Measurements from ENCODE around the gene PRIMPOL.

Gene PRIMPOL

DNA sequence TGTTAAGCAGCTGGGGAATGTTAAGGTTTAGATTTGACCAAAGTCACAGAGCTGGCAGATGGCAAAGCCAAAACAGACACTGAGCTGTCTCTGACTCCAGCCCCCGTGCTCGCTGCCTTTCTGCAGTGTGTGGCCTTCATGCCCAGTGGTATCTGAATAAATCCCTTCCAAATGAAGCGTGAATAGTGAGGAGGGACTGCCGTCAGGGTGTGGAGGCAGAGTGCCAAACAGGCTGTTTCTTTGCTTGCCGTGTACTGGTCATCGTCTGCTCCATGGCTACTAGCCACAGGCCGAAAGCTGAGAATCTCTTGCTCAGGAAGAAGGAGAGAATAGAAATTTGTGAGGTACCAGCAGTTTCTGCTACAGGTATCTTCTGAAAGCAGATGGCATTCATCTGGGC lies 19.7 kb downstream of the PRIMPOL start:
- no peak for DNase-seq

DNA sequence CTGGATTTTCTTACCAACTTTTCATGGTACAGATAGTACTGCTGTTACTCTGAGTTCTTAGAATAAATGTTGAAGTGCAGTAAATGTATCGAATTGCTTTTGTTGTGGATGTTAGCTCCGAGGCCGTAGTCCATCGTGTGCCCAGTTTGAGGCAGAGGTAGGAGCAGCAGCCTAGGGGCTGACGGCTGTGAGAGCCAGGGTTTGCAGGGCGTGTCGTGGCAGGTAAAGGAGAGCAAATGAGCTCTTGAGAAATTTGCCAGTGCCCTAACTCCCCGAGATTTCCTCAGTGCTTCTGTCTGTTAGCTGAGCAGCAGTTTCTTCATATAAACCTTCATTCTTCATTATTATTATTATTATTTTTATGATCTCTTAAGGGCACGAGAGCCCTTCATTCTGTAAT lies 21.6 kb downstream of the PRIMPOL start:
- DNase-seq, result no peak

DNA sequence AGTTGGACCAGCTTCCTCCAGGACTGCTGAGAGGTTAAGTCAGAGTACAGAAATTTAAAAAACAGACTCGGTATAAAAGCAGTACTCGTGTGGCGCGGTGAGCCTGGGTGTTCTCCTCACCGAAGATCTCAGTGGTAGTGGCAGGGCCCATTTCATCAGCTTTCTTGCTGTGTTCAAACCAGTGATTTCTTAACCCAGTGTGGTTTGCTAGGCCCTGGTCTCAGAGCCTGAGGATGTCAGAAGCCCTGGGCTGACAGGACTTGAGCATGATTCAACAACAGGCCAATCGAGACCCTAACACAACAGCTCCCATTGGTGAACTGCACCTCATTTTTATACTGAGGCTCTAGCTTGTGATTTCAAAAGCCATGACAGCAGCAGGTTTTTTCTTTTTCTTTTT lies 23.2 kb downstream of the PRIMPOL start:
- no peak for DNase-seq

DNA sequence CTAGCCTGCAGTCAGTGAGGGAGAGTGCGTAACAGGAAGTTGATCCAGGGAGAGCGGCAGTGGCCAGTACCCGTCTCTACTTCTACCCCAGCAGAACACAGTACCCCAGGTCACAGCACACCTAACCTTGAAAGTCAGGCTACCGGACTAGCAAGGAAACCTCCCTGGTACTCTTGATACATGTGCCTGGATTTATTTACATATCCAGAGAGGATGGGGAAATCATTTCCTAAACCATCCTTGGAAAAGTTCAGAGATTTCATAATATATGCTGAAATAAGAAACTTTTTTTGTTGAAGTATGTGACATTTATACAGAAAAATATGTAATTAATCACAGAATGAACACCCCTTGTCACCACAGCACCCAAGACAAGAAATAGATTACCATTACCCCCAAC lies 24.5 kb downstream of the PRIMPOL start:
- no peak for DNase-seq

DNA sequence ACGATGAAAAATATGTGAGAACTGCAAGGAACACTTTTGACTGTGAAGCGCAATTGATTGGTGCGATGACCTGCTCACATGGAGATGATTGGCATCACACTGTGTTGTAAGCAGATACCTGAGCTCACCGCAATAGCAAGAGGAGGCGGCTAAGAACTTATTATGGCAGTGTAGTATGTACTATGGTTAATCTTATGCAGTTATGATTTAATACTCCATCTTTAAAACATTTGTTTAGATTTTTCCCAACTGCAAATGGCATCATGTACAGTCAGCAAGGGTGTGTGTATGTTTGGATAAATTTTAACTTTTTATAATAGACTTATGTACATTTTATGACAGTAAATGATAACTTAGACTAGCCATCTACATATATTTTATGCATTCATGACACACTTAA lies 25.5 kb downstream of the PRIMPOL start:
- DNase-seq, result no peak

DNA sequence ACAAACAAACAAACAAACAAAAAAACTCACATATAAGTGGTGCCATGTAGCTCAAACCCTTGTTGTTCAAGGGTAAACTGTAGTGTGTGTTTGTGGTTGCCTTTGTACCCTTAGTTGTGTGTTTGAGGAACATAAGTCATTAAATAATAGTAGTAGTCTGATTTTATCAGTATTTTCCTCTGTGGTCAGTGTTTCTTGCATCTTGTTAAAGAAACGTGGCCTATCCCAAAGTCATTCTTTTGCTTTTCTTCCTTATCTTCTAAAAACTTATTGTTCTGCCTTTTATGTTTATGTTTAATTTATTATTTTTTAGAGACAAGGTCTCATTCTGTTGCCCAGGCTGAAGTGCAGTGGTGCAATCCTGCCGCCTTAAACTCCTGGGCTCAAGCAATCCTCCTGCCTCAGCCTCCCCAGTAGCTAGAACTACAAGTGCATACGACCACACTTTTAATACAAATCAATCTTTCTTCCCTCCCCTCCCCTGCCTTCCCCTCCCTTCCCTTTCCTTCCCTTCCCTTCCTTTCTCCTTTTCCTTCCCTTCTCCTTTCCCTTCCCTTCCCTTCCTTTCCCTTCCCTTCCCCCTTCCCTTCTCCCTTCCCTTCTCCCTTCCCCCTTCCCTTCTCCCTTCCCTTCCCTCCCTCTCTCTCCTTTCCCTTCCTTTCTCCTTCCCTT lies 26.4 kb downstream of the PRIMPOL start:
- DNase-seq, result no peak

DNA sequence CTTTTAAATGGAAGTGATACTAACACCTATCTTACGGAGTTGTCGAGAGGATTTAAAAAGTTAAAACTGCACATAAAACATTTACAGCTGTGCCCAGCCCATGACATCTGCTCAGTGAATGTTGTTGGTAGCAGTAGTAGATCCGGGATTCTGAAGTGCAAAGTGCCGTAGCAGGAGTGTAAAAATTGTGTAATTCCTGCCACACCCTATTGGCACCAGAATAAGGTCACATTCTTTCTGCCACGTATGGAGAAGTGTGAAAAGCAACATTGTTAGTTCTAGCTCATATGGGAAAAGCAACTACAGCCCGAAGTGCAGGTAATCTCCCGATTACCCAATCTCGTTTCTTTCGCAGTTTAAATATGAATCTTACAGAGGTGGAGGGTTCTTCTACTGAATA lies 31.2 kb downstream of the PRIMPOL start:
- DNase-seq, result no peak

DNA sequence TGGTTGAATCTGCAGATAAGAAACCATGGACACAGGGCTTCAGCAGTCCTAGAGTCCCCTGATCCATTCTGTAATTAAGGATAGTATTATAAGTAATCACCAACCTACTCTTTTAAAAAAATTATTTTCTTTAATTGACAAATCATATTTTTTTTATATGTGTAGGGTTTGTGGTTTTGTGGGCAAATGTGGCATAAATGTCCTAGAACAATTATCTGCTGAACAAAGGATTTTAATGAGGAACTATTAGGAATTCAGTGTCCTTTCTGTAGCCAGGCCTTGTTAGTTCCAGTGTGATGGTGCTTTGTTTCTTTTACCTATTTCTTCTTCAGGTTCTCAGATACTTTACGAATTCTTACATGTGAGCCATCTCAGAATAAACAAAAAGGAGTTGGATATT lies 32.4 kb downstream of the PRIMPOL start:
- no peak for DNase-seq

DNA sequence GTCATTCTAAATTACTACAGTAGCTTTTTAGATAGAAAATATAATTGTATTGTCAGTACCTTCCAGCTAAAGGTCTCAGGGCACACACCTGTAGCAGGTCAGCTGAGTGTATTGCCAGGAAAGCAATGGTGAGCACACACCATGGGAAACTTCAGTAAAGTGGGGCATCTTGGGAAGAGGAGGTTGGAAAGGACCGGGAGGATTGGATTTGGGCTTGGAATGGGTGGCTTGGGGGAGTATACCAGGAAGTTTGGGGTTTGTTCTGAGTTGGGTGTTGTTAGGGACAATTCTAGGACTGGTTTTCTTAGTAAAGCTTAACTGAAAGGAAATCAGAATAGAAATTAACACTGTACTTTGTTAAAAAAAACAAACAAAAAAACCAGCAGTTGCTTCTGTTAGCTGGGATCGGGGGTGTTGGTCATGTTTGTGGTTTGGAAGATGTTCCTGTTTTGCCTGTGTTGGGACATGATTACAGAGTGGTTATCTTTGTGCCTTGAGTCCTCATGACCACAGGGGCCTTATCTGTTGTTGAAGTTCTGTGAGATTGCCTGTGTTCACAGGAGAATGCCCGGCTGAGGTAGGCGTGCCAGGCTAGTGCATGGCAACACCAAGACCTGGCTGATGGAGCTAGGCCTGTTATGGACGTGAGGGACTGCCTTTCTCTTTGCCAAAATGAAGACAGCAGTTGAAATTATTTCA lies 35.1 kb downstream of the PRIMPOL start:
- DNase-seq, result no peak

DNA sequence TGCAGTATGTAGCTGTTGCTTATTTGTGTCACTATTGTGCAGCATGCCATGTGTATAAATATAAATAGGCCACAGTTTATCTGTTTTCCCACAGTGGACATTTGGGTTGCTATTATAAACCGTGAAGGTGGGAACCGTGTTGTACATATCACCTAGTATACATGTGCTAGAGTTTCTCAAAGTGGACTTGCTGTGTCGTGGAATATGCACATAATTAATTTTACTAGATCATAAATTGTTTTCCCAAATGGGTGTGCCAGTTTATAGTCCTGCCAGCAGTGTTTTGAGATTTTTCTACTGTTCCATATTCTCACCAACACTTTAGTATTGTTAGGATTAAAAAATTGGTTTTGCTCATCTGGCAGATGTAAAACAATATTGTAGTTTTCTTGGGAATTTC lies 38.5 kb downstream of the PRIMPOL start:
- DNase-seq, result no peak

DNA sequence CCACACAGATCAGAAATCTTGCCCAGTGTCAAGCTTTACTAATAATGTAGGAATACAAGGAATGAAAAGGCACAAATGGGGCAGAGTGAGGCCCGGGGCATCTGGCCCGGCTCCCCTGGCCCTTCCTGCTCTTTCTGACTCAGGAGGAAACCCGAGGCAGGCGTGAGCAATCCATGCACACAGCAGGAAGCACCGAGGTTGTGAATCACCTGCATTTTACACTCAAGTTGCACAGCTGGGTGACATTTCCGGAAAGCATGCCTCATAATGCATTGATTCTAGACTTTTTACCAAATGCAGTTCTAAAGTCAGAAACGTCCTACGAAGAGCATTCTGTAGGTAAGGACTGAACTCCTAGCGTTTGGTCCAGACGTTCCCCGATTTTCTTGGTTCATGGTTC lies 38.9 kb downstream of the PRIMPOL start:
- no peak for DNase-seq

DNA sequence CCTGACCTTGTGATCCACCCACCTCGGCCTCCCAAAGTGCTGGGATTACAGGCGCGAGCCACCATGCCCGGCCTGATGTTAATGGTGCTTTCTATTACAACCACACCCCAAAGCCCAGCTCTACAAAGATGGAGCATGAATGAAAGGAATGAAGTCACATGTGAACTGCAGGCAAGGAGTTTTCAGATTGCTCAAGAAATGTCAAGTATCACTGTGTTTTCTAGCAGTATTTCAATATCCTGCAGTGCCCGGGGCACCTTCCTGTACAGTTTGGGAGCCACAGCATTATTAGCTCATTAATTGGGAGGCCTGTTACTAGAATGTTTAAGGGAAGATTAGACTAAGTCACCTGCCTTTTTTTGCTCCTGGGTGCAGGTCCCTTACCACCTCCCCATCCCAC lies 40.1 kb downstream of the PRIMPOL start:
- DNase-seq, result no peak

DNA sequence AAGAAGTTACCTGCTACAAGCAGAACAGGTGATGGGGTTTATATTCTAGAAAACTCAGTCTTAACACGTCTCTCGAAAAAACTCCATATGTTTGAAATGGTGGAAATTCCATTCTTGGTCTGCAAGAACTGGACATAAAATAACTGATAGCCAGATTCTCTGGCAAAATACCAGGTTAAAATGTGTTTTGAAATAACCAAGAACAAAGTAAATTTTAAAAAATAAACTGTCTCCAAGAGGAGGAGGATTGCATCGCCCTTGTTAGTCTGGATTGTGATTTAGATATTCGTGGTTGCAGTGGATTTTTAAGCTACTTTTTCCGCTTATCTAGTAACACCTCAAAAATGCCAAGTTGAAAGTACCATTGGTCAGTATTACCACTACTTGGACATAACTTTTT lies 43.5 kb downstream of the PRIMPOL start:
- DNase-seq, result no peak

DNA sequence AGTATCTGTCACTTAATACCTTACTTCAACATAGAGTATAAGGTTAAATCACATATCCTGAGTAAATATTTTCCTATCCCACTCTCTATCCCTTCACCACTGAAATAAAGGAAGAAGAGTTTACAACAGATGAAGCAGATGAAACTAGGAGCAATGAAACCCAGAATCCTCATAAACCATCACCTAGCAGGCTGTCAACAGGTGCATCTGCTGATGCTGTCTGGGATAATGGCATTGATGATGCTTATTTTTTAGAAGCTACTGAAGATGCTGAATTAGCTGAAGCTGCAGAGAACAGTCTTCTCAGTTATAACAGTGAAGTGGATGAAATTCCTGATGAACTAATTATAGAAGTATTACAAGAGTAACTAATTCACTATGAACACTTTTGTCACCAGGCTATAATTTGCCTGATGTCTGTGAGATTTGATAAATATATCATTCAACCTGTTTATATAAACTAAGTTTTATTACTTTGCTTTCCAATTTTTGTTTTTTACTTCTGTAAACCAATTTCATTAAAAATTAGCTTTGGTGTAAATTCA lies 44.9 kb downstream of the PRIMPOL start:
- no peak for DNase-seq

DNA sequence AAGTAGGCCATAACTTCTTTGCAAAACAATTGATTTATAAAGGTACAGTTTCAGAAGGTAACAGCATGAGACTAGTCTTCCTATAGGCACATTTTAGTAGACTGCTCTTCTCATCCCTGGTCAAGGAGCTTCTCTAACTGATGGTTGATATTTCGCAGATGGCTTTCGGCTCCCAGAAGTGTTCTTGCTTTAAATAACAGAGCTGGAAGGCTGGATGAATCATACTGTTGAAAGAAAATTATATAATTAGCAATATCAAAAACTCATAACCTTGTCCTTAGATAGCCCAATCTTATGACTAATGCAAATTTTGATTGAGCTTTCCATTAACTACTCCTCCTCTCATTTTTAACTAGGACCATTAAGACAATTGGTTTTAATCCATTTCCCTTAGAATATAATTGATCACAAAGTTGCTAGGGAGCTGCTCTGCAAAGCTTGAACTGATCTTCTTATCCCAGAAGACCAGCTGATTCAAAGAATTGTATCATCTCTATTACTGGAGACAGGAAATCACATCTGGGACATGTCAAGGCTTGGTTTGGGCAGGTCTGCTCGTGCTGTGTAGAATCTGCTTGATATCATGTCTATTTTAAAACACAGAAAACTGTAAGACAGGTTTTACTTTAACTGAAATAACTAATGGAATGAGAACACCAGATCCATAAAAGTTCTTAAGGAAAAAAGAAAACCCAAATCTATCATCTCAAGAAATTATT lies 45.8 kb downstream of the PRIMPOL start:
- DNase-seq, result no peak

DNA sequence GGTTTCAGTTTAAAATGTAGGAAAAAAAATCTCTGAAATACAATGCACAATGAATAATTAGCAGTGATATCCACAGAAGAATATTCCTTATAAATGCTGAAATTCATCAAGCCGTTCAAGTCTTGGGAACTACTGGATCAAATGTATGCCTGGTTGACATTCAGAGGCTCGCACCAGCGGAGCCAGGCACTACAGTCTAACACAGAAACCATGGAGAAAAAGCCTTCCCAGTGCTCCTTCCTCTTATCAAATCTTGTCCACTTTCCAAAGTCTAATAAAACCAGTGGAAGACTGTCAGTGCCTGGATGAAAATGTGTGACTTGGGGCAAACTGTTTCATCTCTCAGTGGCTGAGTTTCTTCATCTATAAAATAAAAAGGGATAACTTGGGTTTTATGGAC lies 48.4 kb downstream of the PRIMPOL start:
- no peak for DNase-seq

DNA sequence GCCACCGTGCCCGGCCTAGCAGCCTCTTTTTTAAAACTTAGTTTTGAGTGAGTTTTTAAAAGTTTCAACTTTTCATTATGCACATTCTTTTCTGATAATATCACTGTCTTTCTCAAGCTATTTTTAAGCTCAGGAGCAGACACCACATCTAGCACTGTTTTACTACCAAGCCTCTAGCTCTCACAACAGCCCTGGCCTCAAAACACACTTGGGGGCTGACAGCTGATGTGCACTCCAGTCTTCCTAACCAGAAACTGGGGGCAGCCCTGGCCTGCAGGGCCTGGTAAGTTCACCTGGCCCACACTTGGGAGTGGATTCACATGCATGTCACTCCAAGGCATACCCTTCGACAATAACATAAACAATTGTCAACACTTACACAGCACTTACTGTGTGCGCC lies 50.4 kb downstream of the PRIMPOL start:
- no peak for DNase-seq

DNA sequence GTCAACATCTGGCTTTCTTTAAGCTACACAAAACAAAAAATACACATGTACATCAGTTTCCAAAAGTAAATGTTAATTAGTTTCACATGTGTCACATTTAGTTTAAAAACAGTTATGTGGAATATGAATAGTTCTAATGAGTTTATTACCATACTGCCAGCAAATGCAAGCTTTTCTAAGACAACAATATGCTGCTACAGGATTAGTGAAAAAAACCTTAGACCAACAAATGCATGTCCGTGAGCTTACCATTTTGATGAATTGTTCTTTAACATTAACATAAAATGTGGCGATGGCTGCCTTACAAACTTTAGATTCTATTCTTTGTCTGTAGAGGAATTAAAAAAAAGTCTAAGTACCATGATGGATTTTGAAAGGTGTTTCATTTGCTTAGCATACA lies 52.6 kb downstream of the PRIMPOL start:
- no peak for DNase-seq

DNA sequence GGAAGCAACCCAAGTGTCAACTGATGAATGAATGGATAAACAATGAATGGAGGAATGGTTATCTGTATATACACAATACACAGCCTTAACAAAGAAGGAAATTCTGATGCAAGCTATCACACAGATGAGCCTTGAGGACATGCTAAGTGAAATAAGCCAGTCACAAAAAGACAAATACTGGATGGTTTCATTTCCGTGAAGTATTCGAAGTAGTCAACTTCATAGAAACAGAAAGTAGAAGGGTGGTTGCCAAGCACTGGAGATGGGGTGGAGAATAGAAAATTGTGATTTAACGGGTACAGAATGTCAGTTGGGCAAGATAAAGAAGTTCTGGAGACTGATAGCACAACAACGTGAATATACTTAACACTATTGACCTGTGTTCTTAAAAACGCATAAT lies 56.2 kb downstream of the PRIMPOL start:
- no peak for DNase-seq

DNA sequence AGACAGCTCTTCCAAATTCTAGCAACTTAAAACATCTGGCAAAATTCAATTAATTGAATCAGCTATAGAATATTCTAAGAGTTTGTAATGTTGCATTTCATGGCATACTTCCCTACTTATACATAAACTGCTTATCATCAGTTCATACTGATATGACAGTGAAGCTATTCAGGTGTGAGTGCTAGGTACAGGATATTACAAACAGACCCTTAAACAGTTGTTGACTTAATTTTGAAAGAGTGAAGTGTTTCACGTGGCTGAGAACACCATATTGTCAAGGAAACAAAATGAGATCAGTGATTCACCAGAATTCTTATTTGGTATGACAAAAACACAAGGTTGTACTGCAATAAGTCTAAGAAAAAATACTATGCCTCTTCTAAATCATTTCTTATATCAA lies 56.9 kb downstream of the PRIMPOL start:
- DNase-seq, result no peak

DNA sequence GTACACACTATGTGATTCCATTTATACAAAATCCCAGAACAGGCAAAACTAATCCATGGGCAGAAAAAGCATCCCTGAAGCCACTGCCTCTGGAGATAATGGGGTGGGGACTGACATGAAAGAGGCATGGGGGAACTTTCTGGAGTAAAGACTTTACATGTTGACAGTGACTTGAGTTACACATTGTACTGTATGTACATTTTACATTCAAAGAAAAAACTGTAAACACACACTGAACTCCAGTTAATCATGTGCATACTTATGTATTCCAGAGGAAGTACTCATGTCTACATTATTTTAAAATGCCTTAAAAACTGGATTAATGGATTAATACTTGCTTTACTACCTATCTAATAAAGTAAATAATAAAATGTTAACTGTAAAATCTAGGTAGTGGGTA lies 62.8 kb downstream of the PRIMPOL start:
- DNase-seq, result no peak

DNA sequence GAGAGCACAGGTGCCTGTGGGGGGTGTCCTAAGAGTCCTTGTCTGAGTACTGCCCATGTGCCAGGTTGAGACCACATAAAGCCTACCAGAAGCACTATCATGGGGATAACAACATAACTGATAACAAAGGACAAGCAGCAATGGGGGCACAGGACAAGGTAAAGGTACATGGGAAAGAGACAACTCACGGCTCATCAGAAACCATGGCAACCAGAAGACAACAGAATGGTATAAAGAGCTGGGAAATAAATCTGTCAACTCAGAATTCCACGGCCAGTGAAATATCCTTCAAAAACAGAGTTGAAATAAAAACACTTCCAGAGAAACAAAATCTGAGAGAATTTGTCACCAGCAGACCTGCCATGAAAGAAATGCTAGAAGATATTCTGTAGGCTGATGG lies 64.3 kb downstream of the PRIMPOL start:
- no peak for DNase-seq

DNA sequence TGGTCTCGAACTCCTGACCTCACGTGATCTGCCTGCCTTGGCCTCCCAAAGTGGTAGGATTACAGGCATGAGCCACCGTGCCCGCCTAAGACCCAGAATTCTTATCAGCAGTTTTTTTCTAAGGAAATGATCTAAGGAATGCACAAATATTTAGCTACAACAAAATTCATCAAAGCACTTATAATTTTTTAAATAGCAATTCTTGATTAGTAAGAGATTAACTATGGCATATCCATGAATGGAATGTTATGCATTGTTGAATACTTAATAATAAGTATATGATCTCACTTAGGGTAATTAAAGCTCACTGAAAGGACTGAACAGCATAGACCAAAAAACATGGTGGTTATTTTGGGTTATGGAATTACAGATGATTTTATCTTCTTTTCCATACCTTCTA lies 66.0 kb downstream of the PRIMPOL start:
- no peak for DNase-seq

DNA sequence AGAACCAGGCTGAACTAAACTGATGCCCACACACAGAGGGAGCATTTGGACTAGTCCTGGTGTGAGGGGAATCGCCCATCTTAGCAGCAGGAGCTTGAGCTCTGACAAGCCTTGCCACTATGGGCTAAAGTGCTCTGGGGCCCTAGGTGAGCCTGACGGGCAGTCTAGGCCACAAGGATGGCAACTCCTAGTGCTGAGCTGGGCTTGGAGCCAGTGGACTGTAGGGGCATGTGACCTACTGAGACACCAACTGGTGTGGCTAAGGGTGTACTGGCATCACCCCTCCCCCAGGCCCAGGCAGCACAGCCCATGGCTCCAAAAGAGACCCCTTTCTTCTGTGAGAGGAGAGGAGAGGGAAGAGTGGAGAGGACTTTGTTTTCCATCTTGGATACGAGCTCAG lies 69.9 kb downstream of the PRIMPOL start:
- no peak for DNase-seq

Data from activated CD4-positive, alpha-beta T cell treated with anti-CD3 and anti-CD28 coated beads, Interleukin-2, amount 50 U/mL, for 4 hours (primary cell).